ENCODE measurements around the gene CHRDL2. TPM values are rescaled to one million over a fixed set of nuclear protein-coding genes. Genes with fewer than 3 reads are reported as not detected.

Gene CHRDL2
- total RNA-seq, 1 donor from 2014 or later, result not detected

DNA sequence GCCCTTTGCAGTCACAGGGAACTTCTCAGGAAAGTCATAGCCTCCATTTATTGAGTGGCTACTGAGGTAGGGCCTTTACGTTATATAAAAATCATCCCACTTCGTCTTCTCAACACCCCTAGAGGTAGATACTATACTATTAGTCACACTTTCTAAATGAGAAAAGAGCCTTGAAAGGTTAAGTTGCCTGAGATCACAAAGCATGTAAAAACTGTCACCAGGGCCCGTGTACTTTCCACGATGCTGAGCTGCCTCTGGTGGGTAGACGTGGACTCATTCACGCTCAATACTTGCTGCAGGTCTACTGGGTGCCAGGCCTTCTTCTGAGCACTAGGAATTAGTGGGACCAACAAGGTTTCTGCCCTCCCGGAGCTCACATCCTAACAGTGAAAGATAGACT lies 16.3 kb downstream of the CHRDL2 start:
- DNase-seq (ENCODE audit: low read depth), result no peak
- TF ChIP-seq, protein P1, sequence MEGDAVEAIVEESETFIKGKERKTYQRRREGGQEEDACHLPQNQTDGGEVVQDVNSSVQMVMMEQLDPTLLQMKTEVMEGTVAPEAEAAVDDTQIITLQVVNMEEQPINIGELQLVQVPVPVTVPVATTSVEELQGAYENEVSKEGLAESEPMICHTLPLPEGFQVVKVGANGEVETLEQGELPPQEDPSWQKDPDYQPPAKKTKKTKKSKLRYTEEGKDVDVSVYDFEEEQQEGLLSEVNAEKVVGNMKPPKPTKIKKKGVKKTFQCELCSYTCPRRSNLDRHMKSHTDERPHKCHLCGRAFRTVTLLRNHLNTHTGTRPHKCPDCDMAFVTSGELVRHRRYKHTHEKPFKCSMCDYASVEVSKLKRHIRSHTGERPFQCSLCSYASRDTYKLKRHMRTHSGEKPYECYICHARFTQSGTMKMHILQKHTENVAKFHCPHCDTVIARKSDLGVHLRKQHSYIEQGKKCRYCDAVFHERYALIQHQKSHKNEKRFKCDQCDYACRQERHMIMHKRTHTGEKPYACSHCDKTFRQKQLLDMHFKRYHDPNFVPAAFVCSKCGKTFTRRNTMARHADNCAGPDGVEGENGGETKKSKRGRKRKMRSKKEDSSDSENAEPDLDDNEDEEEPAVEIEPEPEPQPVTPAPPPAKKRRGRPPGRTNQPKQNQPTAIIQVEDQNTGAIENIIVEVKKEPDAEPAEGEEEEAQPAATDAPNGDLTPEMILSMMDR (conservative IDR thresholded peaks at IDR 0.05; ENCODE audit: low read depth, low read length), result no peak
- no peak overlapping the region for H3K4me3 ChIP-seq (ENCODE audit: low read depth, low read length)

DNA sequence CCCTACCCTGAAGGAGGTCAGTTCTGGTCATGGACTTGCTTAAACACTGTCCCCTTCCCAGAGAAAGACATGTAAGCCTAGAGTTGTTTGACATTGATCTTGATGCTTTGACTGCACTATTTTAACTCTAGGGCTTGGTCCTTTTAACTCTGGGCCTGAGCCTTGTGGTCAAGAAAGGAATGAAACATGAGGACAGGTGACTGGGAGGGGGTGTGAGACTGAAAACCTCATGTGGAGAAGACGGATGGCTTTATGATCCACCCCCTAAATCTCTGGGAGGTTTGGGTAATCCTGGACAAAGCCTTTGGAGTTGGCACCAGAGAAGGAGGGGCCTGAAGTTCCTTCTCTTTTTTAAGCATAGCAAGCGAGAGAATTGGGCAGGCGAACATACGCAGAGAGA lies 17.5 kb downstream of the CHRDL2 start:
- no peak overlapping the region for H3K4me3 ChIP-seq (ENCODE audit: low read depth, low read length)
- no peak for DNase-seq (ENCODE audit: low read depth)
- TF ChIP-seq, protein P1 (conservative IDR thresholded peaks at IDR 0.05; ENCODE audit: low read depth, low read length), result no peak

DNA sequence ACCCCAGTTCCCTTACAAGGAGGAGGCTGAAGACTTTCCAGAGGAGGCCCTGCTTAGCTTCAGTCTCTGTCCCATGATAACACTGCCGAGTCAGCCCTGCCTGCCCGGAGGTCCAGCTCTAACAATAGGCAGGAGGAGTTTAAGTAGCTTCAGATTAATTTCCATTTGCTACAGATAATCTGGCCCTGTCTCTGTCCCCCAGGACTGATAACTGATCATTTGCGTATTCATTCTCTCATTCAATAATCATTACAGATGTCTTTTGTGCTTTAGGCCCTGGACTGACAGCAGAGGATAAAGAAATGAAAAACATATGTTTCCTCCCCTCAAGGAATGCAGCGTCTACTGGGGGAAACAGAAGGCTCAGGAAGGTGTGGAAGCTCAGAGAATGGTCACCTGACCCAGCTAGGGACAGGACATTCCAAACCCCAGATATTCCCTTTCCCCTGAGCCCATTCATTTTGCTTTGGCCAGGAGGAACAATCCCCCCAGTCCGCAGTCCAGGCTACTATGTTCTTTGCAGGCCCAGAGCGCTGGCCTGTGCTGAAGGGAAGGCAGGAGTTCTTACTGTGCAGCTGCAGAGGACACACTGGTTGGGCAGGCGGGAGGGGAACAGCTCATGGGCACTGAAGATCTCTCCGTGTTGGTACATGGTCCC lies 20.8 kb downstream of the CHRDL2 start:
- TF ChIP-seq, protein P1 (conservative IDR thresholded peaks at IDR 0.05; ENCODE audit: low read depth, low read length), result no peak
- no peak for DNase-seq (ENCODE audit: low read depth)
- H3K4me3 ChIP-seq (ENCODE audit: low read depth, low read length), result no peak overlapping the region

DNA sequence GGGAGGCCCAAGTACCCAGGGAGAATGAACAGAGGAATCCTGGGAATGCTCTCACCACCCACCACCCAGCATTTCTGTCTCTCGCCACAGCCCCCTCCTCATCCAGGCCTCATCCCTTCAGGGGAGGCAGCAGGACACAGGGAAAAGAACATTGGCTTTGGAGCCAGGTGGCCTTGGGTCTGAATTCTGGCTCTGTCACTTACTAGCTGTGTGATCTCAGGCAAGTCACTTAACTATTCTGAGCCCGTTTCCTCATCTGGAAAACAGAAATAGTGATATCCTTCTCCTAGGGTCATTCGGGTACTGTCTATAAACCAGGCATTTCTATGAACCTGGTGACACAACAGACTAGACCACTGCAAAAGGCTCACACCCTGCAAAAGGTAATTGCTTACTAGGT lies 22.1 kb downstream of the CHRDL2 start:
- H3K4me3 ChIP-seq (ENCODE audit: low read depth, low read length), result no peak overlapping the region
- TF ChIP-seq, protein P1 (conservative IDR thresholded peaks at IDR 0.05; ENCODE audit: low read depth, low read length), result no peak
- no peak for DNase-seq (ENCODE audit: low read depth)

DNA sequence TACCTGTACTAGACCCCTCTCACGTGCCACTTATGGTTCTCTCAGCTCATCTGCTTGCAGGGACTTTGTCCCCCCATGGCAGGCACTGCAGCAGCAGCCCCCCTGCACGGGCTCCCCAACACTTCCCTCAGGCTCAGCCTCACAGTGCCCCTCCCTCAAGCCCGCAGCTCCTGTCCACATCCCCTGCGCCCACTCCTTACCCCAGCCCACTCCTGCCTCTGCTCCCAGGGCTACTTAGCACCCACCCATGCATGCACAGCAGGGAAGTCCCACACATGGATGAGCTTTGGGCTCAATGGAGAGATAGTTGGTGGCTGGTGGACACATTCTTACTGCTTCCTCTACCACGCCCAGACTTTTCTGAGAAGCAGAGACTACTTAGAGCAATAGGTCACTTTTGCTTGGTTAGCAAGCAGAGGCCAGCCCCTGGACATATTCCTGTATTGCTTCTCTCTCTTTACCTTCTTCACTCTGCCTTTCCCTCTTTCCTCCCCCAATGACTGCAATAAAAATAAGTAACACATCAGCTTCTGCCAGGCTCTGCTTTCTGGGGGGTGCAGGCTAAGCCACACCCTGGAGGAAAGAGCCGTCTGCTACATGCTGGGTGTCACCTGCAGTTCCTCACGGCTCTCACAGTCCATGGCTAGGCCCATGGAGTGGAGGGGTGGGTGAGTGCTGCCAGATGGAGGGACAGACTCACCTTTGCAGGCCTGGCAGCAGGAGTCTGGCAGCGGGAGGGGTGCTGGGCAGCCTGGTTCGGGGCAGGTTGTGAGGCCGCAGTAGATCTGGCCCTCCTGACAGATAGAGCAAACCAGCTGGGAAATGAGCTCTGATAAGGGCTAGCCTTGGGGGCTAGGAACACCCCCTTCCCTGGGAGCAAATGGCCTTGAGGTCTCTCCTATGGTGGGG lies 23.4 kb downstream of the CHRDL2 start:
- TF ChIP-seq, protein P1 (conservative IDR thresholded peaks at IDR 0.05; ENCODE audit: low read depth, low read length), result no peak
- no peak for DNase-seq (ENCODE audit: low read depth)

DNA sequence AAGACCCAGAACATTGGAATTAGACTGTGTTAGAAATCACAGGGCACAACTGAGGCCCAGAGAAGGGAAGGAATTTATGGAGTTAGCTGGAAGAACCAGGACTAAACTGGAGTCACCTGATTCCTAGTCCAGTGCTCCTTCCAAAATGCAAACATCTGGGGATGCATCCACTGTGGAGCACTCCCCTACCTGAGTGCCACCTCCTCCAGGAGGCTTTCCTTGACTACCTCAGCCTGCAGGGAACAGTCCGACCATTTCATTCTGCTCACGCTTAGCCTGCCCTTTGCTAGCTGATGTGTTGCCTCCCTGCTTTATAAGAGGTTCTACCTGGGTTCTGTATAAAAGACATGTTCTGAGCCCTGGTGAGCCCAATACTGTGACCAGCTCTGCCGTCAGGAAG lies 24.0 kb downstream of the CHRDL2 start:
- TF ChIP-seq, protein P1 (conservative IDR thresholded peaks at IDR 0.05; ENCODE audit: low read depth, low read length), result no peak
- DNase-seq (ENCODE audit: low read depth), result no peak
- H3K4me3 ChIP-seq (ENCODE audit: low read depth, low read length), result no peak overlapping the region

More for the DNA sequence above, 23.4 kb downstream of the CHRDL2 start:
- H3K4me3 ChIP-seq (ENCODE audit: low read depth, low read length), result no peak overlapping the region

Measured in epithelial cell of proximal tubule (primary cell).